HCT116 (cell line): Measurements from ENCODE around the gene HOMER2. TPM values are rescaled to one million over a fixed set of nuclear protein-coding genes. Genes with fewer than 3 reads are reported as not detected.

Source experiments
- ATAC-seq: fragments of 200-7000 bp; cut with Tn5 transposase; 2 replicates; pipeline ENCODE4 v1.9.1; 2020; ENCODE audit warnings: mild to moderate bottlenecking, moderate library complexity
- BruUV-seq: library from RNA; stranded (reverse); fragments of 400-500 nt; replicated peaks from 2 replicates; lab custom pipeline; 2021; lab: Mats Ljungman, UMichigan
- CTCF ChIA-PET: fragments of 300-600 bp; sonication (Branson Sonifier 250); formaldehyde crosslinking; loops from one replicate; lab custom pipeline; 2021; ENCODE audit warnings: antibody characterized with exemption; lab: Charles Lee
- POLR2A ChIA-PET: fragments of 300-600, 350-600 bp; sonication (Branson Sonifier 250); formaldehyde crosslinking; loops from one replicate; lab custom pipeline; 2021; ENCODE audit warnings: antibody characterized with exemption; lab: Charles Lee
- RAD21 ChIA-PET, 2 experiments: fragments of 300-600 bp; sonication (Branson Sonifier 250); formaldehyde crosslinking; loops; one replicate each; lab custom pipeline; 2023; ENCODE audit warnings: low total read pairs in 2 of 2; ENCODE audit not compliant: uncharacterized antibody in 2 of 2, unreplicated experiment in 2 of 2, low non-redundant PET in 1 of 2; lab: Charles Lee
- DNase-seq: peaks from one replicate; pipeline ENCODE4 v3.0.0-alpha.2; 2010; ENCODE audit warnings: low read depth, low spot score
- H2AFZ ChIP-seq: fragments of 200-600 bp; shearing (Covaris generic), sonication (generic); 2 replicates; pipeline ENCODE4 v1.6.1; 2017; ENCODE audit warnings: low read depth, mixed run types, mixed read lengths, antibody characterized with exemption, low read length; ENCODE audit not compliant: poor library complexity, severe bottlenecking
- H3K27ac ChIP-seq: 2 replicates; pipeline ENCODE4 v1.5.1; 2012; ENCODE audit warnings: low read depth, low read length
- H3K27me3 ChIP-seq: fragments of 200-600 bp; sonication (generic); 2 replicates; pipeline ENCODE4 v1.6.1; 2016; ENCODE audit warnings: mixed run types, low read length, mixed read lengths; ENCODE audit not compliant: insufficient read depth
- H3K36me3 ChIP-seq, 2 experiments: fragments of 200-500 bp in 1 of 2; fragments of 200-600 bp in 1 of 2; sonication (Bioruptor generic) in 1 of 2; sonication (generic) in 1 of 2; 2 replicates each; pipeline versions ENCODE4 v1.5.1 to v1.6.1; 2014 to 2016; ENCODE audit warnings: low read length in 2 of 2, inconsistent platforms in 1 of 2, mixed read lengths in 1 of 2, mixed run types in 1 of 2; ENCODE audit not compliant: insufficient read depth in 2 of 2, control insufficient read depth in 1 of 2
- H3K4me1 ChIP-seq, 2 experiments: fragments of 200-600 bp in 1 of 2; sonication (generic) in 1 of 2; 2 replicates each; pipeline versions ENCODE4 v1.5.1 to v1.6.1; 2012 to 2017; ENCODE audit warnings: low read length in 2 of 2, inconsistent platforms in 1 of 2, mild to moderate bottlenecking in 1 of 2, mixed read lengths in 1 of 2, mixed run types in 1 of 2, moderate library complexity in 1 of 2; ENCODE audit not compliant: insufficient read depth in 2 of 2, control insufficient read depth in 1 of 2
- H3K4me2 ChIP-seq: fragments of 200-600 bp; sonication (generic); 2 replicates; pipeline ENCODE4 v1.6.1; 2017; ENCODE audit warnings: mixed run types, low read length, mixed read lengths
- H3K4me3 ChIP-seq, 2 experiments: fragments of 200-600 bp in 1 of 2; sonication (generic) in 1 of 2; replicated peaks in 1 of 2; 2 replicates each; pipeline ENCODE4 v1.5.1; 2011 to 2016; ENCODE audit warnings: low read length in 2 of 2, control low read depth in 1 of 2, low read depth in 1 of 2, mild to moderate bottlenecking in 1 of 2, mixed read lengths in 1 of 2, mixed run types in 1 of 2
- H3K79me2 ChIP-seq: fragments of 200-600 bp; sonication (generic); 2 replicates; pipeline ENCODE4 v1.6.1; 2017; ENCODE audit warnings: mild to moderate bottlenecking, mixed run types, low read length, moderate library complexity, mixed read lengths; ENCODE audit not compliant: insufficient read depth
- H3K9ac ChIP-seq: fragments of 200-600 bp; sonication (generic); 2 replicates; pipeline ENCODE4 v1.6.1; 2016; ENCODE audit warnings: low read length, mixed read lengths
- H3K9me2 ChIP-seq: fragments of 200-600 bp; sonication (generic), shearing (Covaris generic); 2 replicates; pipeline ENCODE4 v1.6.1; 2017; ENCODE audit warnings: mixed run types, mild to moderate bottlenecking, moderate library complexity; ENCODE audit not compliant: insufficient read depth
- H3K9me3 ChIP-seq, 2 experiments: fragments of 200-500 bp in 1 of 2; fragments of 200-600 bp in 1 of 2; sonication (Bioruptor generic) in 1 of 2; sonication (generic) in 1 of 2; 2 replicates each; pipeline ENCODE4 v1.6.1; 2014 to 2017; ENCODE audit warnings: low read length in 2 of 2, mixed read lengths in 2 of 2, inconsistent platforms in 1 of 2, low read depth in 1 of 2, mild to moderate bottlenecking in 1 of 2, mixed run types in 1 of 2, moderate library complexity in 1 of 2; ENCODE audit not compliant: control insufficient read depth in 1 of 2, insufficient read depth in 1 of 2
- H4K20me1 ChIP-seq: fragments of 200-600 bp; sonication (generic), shearing (Covaris generic); 2 replicates; pipeline ENCODE4 v1.6.1; 2017; ENCODE audit warnings: mixed run types, mild to moderate bottlenecking, moderate library complexity; ENCODE audit not compliant: insufficient read depth
- CBX3 ChIP-seq: IDR thresholded peaks from 2 replicates; pipeline ENCODE4 v1.6.1; 2012; ENCODE audit warnings: low read depth
- CEBPB ChIP-seq: IDR thresholded peaks from 2 replicates; pipeline ENCODE4 v1.6.1; 2012; ENCODE audit warnings: low read depth
- ELF1 ChIP-seq: IDR thresholded peaks from 2 replicates; pipeline ENCODE4 v1.6.1; 2012; ENCODE audit warnings: low read depth, borderline replicate concordance
- FOSL1 ChIP-seq: IDR thresholded peaks from 2 replicates; pipeline ENCODE4 v1.6.1; 2012; ENCODE audit warnings: low read depth
- JUND ChIP-seq: IDR thresholded peaks from 2 replicates; pipeline ENCODE4 v1.6.1; 2012
- RAD21 ChIP-seq: IDR thresholded peaks from 2 replicates; pipeline ENCODE4 v1.6.1; 2012; ENCODE audit warnings: low read depth, mild to moderate bottlenecking
- SP1 ChIP-seq: IDR thresholded peaks from 2 replicates; pipeline ENCODE4 v1.6.1; 2012; ENCODE audit warnings: low read depth
- SRF ChIP-seq: IDR thresholded peaks from 2 replicates; pipeline ENCODE4 v1.6.1; 2012; ENCODE audit warnings: low read depth
- YY1 ChIP-seq: IDR thresholded peaks from 2 replicates; pipeline ENCODE4 v1.6.1; 2011; ENCODE audit warnings: low read length, low read depth, moderate library complexity, mild to moderate bottlenecking; ENCODE audit not compliant: insufficient replicate concordance; ENCODE audit errors: extremely low read depth
- ZFX ChIP-seq: fragments of 450-650 bp; IDR thresholded peaks from 2 replicates; pipeline ENCODE4 v1.6.1; 2017
- ZNF274 ChIP-seq: fragments of 200-500 bp; sonication (Bioruptor generic); IDR thresholded peaks from 2 replicates; pipeline ENCODE4 v1.6.1; 2014; ENCODE audit warnings: mild to moderate bottlenecking, low read depth, low read length, inconsistent platforms
- intact Hi-C: fragments of 100-400 bp; cut with micrococcal nuclease; formaldehyde crosslinking; loops from 2 replicates; pipeline ENCODE4 v1.10.0; 2022
- total RNA-seq: library from RNA; stranded (reverse); gene quantifications from one replicate; pipeline ENCODE4 v1.2.1, GENCODE V29; 2021; ENCODE audit not compliant: unreplicated experiment
- TF ChIP-seq, protein P1 (sequence below): IDR thresholded peaks from 2 replicates; pipeline ENCODE4 v1.6.1; 2011; ENCODE audit warnings: mild to moderate bottlenecking, low read length, moderate library complexity; ENCODE audit not compliant: insufficient replicate concordance; ENCODE audit errors: extremely low read depth
- TF ChIP-seq, protein P2 (sequence below), 3 experiments: fragments of 200-600 bp in 1 of 3; sonication (generic) in 1 of 3; IDR thresholded peaks in 2 of 3; conservative IDR thresholded peaks in 1 of 3; 2 replicates each; pipeline ENCODE4 v1.5.1; 2012 to 2017; ENCODE audit warnings: low read depth in 2 of 3, low read length in 2 of 3, antibody characterized with exemption in 1 of 3, borderline replicate concordance in 1 of 3, control low read depth in 1 of 3, mild to moderate bottlenecking in 1 of 3, mixed read lengths in 1 of 3, mixed run types in 1 of 3, moderate library complexity in 1 of 3; ENCODE audit not compliant: insufficient read depth in 1 of 3
- TF ChIP-seq, protein P3 (sequence below): IDR thresholded peaks from 2 replicates; pipeline ENCODE4 v1.6.1; 2012

HOMER2 gene
- total RNA-seq, 1 experiment from 2014 or later: 3.9 TPM

DNA sequence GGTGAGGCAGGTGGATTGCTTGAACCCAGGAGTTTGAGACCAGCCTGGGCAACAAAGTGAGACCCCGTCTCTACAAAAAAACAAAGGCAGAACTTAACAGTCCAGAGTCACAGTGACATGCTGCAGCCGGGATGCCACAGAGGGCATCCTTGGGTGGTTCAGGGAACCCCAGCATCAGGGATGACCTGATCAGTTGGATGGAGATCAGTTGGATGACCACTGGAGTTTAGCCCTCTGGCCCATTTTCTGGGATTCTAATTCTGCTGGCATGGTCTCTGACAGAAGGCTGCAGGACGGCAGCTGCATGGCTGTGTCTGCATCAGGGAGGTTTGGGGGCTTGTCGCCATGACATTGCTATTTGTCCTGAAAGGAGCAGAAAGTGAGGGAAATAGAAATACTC is 123.3 kb downstream of the HOMER2 start:
- POLR2A ChIA-PET: no interaction called here

DNA sequence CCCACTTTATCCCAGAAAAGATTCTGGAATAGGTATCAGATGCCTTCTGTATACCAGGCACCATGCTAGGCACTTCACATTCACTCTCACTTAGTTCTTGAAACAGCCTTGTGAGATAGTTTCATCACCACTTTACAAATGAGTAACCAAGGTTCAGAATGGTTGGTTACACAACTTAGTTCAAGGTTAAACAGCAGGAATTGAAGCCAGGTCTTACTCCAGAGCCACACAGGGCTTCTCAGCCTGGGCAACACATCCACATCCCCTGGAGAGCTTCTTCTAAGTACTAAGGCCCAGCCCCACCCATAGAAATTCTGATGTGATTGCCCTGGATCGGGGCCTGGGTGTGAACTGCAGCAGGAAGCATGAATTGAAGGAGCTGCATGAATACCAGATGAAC is 124.4 kb downstream of the HOMER2 start:
- DNase-seq (no peak), ATAC-seq (no peak)
- no peak overlapping the region for H3K4me2 ChIP-seq
- H3K9ac ChIP-seq: no peak overlapping the region
- H3K27me3 ChIP-seq: no peaks in the 10 kb centered on the region
- H2AFZ ChIP-seq: no peak overlapping the region
- H3K9me3 ChIP-seq: no peaks in the 10 kb centered on the region
- intact Hi-C loops: no loop called here
- CTCF ChIA-PET: no interaction called here
- RAD21 ChIA-PET: no interaction called here
- TF ChIP-seq SRF (no peak), YY1 (no peak), JUND (no peak), SP1 (no peak), RAD21 (no peak), ZNF274 (no peak), ELF1 (no peak), FOSL1 (no peak)
- TF ChIP-seq, protein P1, sequence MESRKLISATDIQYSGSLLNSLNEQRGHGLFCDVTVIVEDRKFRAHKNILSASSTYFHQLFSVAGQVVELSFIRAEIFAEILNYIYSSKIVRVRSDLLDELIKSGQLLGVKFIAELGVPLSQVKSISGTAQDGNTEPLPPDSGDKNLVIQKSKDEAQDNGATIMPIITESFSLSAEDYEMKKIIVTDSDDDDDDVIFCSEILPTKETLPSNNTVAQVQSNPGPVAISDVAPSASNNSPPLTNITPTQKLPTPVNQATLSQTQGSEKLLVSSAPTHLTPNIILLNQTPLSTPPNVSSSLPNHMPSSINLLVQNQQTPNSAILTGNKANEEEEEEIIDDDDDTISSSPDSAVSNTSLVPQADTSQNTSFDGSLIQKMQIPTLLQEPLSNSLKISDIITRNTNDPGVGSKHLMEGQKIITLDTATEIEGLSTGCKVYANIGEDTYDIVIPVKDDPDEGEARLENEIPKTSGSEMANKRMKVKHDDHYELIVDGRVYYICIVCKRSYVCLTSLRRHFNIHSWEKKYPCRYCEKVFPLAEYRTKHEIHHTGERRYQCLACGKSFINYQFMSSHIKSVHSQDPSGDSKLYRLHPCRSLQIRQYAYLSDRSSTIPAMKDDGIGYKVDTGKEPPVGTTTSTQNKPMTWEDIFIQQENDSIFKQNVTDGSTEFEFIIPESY: no peak
- TF ChIP-seq, protein P2, sequence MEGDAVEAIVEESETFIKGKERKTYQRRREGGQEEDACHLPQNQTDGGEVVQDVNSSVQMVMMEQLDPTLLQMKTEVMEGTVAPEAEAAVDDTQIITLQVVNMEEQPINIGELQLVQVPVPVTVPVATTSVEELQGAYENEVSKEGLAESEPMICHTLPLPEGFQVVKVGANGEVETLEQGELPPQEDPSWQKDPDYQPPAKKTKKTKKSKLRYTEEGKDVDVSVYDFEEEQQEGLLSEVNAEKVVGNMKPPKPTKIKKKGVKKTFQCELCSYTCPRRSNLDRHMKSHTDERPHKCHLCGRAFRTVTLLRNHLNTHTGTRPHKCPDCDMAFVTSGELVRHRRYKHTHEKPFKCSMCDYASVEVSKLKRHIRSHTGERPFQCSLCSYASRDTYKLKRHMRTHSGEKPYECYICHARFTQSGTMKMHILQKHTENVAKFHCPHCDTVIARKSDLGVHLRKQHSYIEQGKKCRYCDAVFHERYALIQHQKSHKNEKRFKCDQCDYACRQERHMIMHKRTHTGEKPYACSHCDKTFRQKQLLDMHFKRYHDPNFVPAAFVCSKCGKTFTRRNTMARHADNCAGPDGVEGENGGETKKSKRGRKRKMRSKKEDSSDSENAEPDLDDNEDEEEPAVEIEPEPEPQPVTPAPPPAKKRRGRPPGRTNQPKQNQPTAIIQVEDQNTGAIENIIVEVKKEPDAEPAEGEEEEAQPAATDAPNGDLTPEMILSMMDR (IDR thresholded peaks at IDR 0.05 in 2 of 3, conservative IDR thresholded peaks at IDR 0.05 in 1 of 3; ENCODE audit: borderline replicate concordance in 1 of 3, insufficient read depth in 1 of 3, low read depth in 2 of 3, low read length in 2 of 3): no peak
- TF ChIP-seq, protein P3, sequence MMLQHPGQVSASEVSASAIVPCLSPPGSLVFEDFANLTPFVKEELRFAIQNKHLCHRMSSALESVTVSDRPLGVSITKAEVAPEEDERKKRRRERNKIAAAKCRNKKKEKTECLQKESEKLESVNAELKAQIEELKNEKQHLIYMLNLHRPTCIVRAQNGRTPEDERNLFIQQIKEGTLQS: no peak
- no peak overlapping the region for H3K4me3 ChIP-seq
- BruUV-seq: no TSS peak
- H3K4me1 ChIP-seq: peaks cover 18 to 34% of the 10 kb centered on the region in 2 experiments
- no peaks in the 10 kb centered on the region for H4K20me1 ChIP-seq
- no peak overlapping the region for H3K27ac ChIP-seq
- H3K9me2 ChIP-seq: no peaks in the 10 kb centered on the region
- H3K36me3 ChIP-seq: peaks cover 46 to 48% of the 10 kb centered on the region in 2 experiments; a peak in 3 of 4 replicates
- POLR2A ChIA-PET: no interaction called here
- no peaks in the 10 kb centered on the region for H3K79me2 ChIP-seq

More for the DNA sequence above, 123.3 kb downstream of the HOMER2 start:
- Histone ChIP-seq H3K4me1 (peaks cover 22 to 31% of the 10 kb centered on the region in 2 experiments), H3K79me2 (no peaks in the 10 kb centered on the region)
- BruUV-seq: no TSS peak
- intact Hi-C loops: no loop called here
- ATAC-seq: no peak
- CTCF ChIA-PET: no interaction called here
- no peak for TF ChIP-seq ZFX
- no peak for TF ChIP-seq RAD21
- TF ChIP-seq CBX3: no peak
- no peak for TF ChIP-seq JUND
- TF ChIP-seq, protein P3: no peak
- no peak for TF ChIP-seq CEBPB
- TF ChIP-seq, all 23 proteins: peak for 0
- Histone ChIP-seq H3K27me3 (no peaks in the 10 kb centered on the region), H3K27ac (no peak overlapping the region), H3K4me3 (no peak overlapping the region), H4K20me1 (no peaks in the 10 kb centered on the region), H3K9ac (no peak overlapping the region), H2AFZ (no peak overlapping the region), H3K36me3 (peaks cover 38 to 51% of the 10 kb centered on the region in 2 experiments; a peak in 3 of 4 replicates), H3K4me2 (no peak overlapping the region), H3K9me2 (no peaks in the 10 kb centered on the region), H3K9me3 (no peaks in the 10 kb centered on the region)
- RAD21 ChIA-PET: no interaction called here
- no peak for DNase-seq
